Right lobe of liver (tissue), 4 donors: ENCODE results near the gene CSF1R.

Experiments
- CTCF ChIP-seq, 4 donors: fragments of 200-600 bp in 3 of 4; fragments of 450-650 bp in 1 of 4; IDR thresholded peaks; one replicate each; pipeline versions ENCODE4 v1.5.1 to v1.8.0; 2016 to 2022; ENCODE audit warnings: antibody characterized with exemption in 4 of 4, mild to moderate bottlenecking in 2 of 4
- POLR2A ChIP-seq: fragments of 450-650 bp; IDR thresholded peaks from one replicate; pipeline ENCODE4 v1.6.1; 2017; ENCODE audit warnings: antibody characterized with exemption, mild to moderate bottlenecking
- donor health status: DM: no; HTN: no; CAD: no.
- donor health status: DM: no; HTN: no; CAD: no.
- donor health status: DM: no; HTN: yes; CAD: no.

GRCh38 chr5:150017226-150018005 lies 68.9 kb downstream of the CSF1R start:
- TF ChIP-seq POLR2A = no peak
- no peak for TF ChIP-seq CTCF (IDR thresholded peaks at IDR 0.05)
